Esophagus muscularis mucosa (tissue), 4 donors: Measurements from ENCODE around the gene LCE6A. TPM values are rescaled to one million over a fixed set of nuclear protein-coding genes. Genes with fewer than 3 reads are reported as not detected.

ENCODE experiments used
- DNase-seq: peaks from one replicate; pipeline ENCODE4 v3.0.0-alpha.2; 2017; ENCODE audit errors: extremely low spot score
- H3K27ac ChIP-seq, 4 donors: fragments of 200-600 bp; sonication (generic); replicated peaks in 1 of 4; 1 replicate in 3 of 4; 2 replicates in 1 of 4; pipeline ENCODE4 v1.5.1; 2016 to 2019; ENCODE audit warnings: mild to moderate bottlenecking in 1 of 4
- H3K27me3 ChIP-seq, 4 donors: fragments of 200-600 bp; sonication (generic); one replicate each; pipeline versions ENCODE4 v1.5.1 to v1.6.0; 2016 to 2019
- H3K36me3 ChIP-seq, 4 donors: fragments of 200-600 bp; sonication (generic); one replicate each; pipeline ENCODE4 v1.5.1; 2016 to 2019
- H3K4me1 ChIP-seq, 4 donors: fragments of 200-600 bp; sonication (generic); one replicate each; pipeline ENCODE4 v1.5.1; 2016 to 2019
- H3K4me3 ChIP-seq, 4 donors: fragments of 200-600 bp; sonication (generic); 1 replicate in 2 of 4; 2 replicates in 2 of 4; pipeline ENCODE4 v1.5.1; 2016 to 2019; ENCODE audit warnings: mild to moderate bottlenecking in 4 of 4, moderate library complexity in 1 of 4
- H3K9me3 ChIP-seq, 4 donors: fragments of 200-600 bp; sonication (generic); 1 replicate in 3 of 4; 2 replicates in 1 of 4; pipeline ENCODE4 v1.5.1; 2016 to 2019
- CTCF ChIP-seq, 3 experiments: fragments of 200-600 bp in 2 of 3; fragments of 450-650 bp in 1 of 3; sonication (generic) in 2 of 3; IDR thresholded peaks; one replicate each; pipeline ENCODE4 v1.5.1; 2017 to 2019; ENCODE audit warnings: antibody characterized with exemption in 3 of 3, mild to moderate bottlenecking in 2 of 3, moderate library complexity in 1 of 3
- EP300 ChIP-seq: sonication (generic); formaldehyde crosslinking; IDR thresholded peaks from one replicate; pipeline ENCODE4 v1.6.1; 2017; ENCODE audit warnings: antibody characterized with exemption
- POLR2A ChIP-seq: fragments of 450-650 bp; IDR thresholded peaks from one replicate; pipeline ENCODE4 v1.6.1; 2017; ENCODE audit warnings: antibody characterized with exemption, moderate library complexity, mild to moderate bottlenecking, low read depth
- POLR2AphosphoS5 ChIP-seq, 2 donors: sonication (generic); formaldehyde crosslinking; IDR thresholded peaks; one replicate each; pipeline ENCODE4 v1.6.1; 2017; ENCODE audit warnings: antibody characterized with exemption in 2 of 2
- WGBS: methylation state at CpG from one replicate; pipeline ENCODE4 v1.1.5; 2018; 5-methylcytosine and 5-hydroxymethylcytosine counted together
- intact Hi-C: fragments of 100-400 bp; cut with DNase I; formaldehyde crosslinking; loops from one replicate; pipeline ENCODE4 v1.15.1; 2023
- total RNA-seq, 4 donors: library from RNA; depleted of rRNA; stranded (reverse); fragments of >200 nt; gene quantifications; one replicate each; pipeline versions ENCODE4 v1.1.0 to v1.2.1, GENCODE V29; 2016

The LCE6A gene
- total RNA-seq, 4 donors from 2014 or later = not detected

DNA sequence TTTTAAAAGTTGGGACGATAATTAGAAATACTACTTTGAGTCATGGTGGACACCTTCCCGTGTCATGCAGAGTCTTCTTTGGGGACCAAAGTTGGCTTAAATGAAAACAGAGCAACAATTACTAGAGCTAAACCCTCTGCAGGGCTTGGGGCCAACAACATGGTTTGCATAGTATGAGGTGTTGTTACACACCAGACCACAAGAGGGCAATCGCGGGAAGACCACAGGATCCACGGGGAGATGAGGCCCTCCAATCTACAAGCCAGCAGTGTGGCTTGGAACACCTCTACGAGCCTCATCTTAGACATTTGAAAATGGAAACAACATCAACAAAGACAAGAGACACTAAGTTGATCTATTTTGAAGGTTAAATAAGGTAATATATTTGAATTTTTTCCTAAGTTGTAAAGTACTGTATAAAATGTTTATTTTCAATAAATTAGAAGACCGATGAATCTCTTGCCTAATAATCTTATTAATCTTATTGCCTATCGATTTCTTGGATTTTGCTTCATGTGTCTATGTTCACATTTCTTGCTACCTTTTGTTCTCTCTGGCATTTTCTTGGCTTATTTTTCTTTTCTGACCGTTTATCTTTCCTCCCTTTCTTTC lies 27.3 kb downstream of the LCE6A start:
- Histone ChIP-seq H3K27ac (no peak overlapping the region), H3K4me3 (no peak overlapping the region), H3K27me3 (no peaks in the 10 kb centered on the region), H3K36me3 (no peaks in the 10 kb centered on the region), H3K9me3 (no peaks in the 10 kb centered on the region), H3K4me1 (peaks cover 0 to 5% (median 0%) of the 10 kb centered on the region in 4 donors)
- WGBS = 38% methylated on average over 9 of the region's 9 CpGs
- TF ChIP-seq CTCF (IDR thresholded peaks at IDR 0.05) (peak; percentile 60 to 80 (median 65)), POLR2A (no peak), POLR2AphosphoS5 (IDR thresholded peaks at IDR 0.05) (no peak), EP300 (no peak)
- intact Hi-C loops = loop anchor here (1.0 kb wide), 1 partner anchor 56 kb away; no protein-coding TSS in a partner anchor
- DNase-seq = no peak

- H3K4me1 ChIP-seq = peaks cover 0 to 5% (median 0%) of the 10 kb centered on the region in 4 donors
- no peaks in the 10 kb centered on the region for H3K27me3 ChIP-seq
- DNase-seq = peak; percentile 66
- H3K9me3 ChIP-seq = no peaks in the 10 kb centered on the region
- TF ChIP-seq CTCF (IDR thresholded peaks at IDR 0.05) (peak; percentile 53 to 56 (median 55)), POLR2AphosphoS5 (IDR thresholded peaks at IDR 0.05) (no peak), EP300 (no peak), POLR2A (no peak)
- H3K27ac ChIP-seq = no peak overlapping the region
- H3K36me3 ChIP-seq = no peaks in the 10 kb centered on the region
- WGBS = 63% methylated on average over 17 of the region's 17 CpGs
- no peak overlapping the region for H3K4me3 ChIP-seq
- intact Hi-C loops = loop anchor here (1.0 kb wide), 1 partner anchor 55 kb away; no protein-coding TSS in a partner anchor
Observed at GRCh38 chr1:152870831-152871730, 28.4 kb downstream of the LCE6A start.

DNA sequence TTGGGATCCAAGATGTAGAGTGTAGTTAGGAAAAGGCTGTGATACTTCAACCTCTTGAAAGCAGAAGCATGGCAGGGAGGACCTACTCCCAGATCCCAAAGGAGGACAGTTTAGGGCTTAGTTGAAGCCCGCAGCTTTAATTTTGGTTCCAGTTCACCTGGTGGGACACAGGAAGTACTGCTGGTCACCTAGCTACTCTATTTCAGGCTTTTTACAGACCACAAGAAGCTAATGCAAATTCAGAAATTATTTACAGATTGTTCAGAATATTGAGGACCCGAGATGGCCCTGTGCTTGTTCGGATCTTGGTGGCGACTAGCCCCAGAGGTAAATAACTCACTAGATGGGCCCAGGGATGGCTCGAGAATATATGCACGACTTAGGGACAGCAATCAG lies 29.1 kb downstream of the LCE6A start:
- Histone ChIP-seq H3K27me3 (no peaks in the 10 kb centered on the region), H3K36me3 (no peaks in the 10 kb centered on the region), H3K27ac (no peak overlapping the region), H3K4me3 (no peak overlapping the region), H3K9me3 (no peaks in the 10 kb centered on the region), H3K4me1 (peaks cover 0 to 5% (median 0%) of the 10 kb centered on the region in 4 donors)
- intact Hi-C loops = no loop called here
- no peak for DNase-seq
- 82% methylated on average over 6 of the region's 6 CpGs for WGBS
- TF ChIP-seq EP300 = no peak
- TF ChIP-seq POLR2AphosphoS5 (IDR thresholded peaks at IDR 0.05) = no peak
- no peak for TF ChIP-seq CTCF (IDR thresholded peaks at IDR 0.05)
- TF ChIP-seq POLR2A = no peak

- Histone ChIP-seq H3K27me3 (no peaks in the 10 kb centered on the region), H3K27ac (no peak overlapping the region), H3K4me1 (peaks cover 0 to 5% (median 0%) of the 10 kb centered on the region in 4 donors), H3K4me3 (no peak overlapping the region), H3K36me3 (no peaks in the 10 kb centered on the region), H3K9me3 (no peaks in the 10 kb centered on the region)
- DNase-seq = no peak
- TF ChIP-seq POLR2A = no peak
- TF ChIP-seq CTCF (IDR thresholded peaks at IDR 0.05) = no peak
- no peak for TF ChIP-seq POLR2AphosphoS5 (IDR thresholded peaks at IDR 0.05)
- no peak for TF ChIP-seq EP300
- intact Hi-C loops = no loop called here
Observed at GRCh38 chr1:152873495-152873894, 30.8 kb downstream of the LCE6A start.
